ENCODE measurements around the gene TMX3.

DNA sequence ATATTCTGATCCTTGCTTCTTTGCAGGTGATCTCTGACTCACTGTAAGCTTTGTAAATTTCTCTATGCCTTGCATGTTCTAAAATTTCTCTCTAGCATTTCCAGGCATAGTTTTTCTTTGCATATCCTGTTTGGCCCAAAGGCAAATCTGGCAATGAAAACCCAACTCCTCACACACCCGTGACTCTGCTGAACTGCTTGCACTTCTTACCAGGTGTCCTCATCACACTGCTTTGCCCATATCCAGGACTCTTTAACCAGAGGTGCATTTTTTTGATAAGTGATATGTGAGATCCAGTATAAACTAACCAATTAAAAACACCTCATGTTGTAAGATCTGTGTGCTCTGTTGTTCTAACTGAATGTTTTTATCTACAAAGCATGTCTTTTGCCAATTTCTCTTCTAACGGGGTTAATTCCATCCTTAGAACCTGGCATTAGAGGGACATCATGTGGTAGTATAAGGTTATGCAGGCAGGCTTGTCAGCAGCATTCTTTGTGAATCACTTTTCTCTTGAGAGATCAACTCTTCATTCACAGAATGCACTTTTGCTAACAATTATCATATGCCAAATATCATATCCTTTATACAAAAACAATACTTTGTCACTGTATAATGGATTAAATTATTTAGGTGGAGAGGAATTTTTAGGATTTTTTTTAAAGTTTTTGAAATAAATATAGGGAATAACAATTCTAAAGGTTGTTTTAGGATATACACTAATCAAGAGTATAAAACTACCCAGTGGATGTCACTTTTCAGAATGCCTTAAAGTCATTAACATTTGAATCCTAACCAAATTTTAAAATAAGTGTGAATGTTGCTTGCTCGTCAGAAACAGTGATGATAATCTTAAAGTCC, 20.8 kb upstream of the TMX3 start:
- TF ChIP-seq, protein P1, sequence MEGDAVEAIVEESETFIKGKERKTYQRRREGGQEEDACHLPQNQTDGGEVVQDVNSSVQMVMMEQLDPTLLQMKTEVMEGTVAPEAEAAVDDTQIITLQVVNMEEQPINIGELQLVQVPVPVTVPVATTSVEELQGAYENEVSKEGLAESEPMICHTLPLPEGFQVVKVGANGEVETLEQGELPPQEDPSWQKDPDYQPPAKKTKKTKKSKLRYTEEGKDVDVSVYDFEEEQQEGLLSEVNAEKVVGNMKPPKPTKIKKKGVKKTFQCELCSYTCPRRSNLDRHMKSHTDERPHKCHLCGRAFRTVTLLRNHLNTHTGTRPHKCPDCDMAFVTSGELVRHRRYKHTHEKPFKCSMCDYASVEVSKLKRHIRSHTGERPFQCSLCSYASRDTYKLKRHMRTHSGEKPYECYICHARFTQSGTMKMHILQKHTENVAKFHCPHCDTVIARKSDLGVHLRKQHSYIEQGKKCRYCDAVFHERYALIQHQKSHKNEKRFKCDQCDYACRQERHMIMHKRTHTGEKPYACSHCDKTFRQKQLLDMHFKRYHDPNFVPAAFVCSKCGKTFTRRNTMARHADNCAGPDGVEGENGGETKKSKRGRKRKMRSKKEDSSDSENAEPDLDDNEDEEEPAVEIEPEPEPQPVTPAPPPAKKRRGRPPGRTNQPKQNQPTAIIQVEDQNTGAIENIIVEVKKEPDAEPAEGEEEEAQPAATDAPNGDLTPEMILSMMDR (IDR thresholded peaks at IDR 0.05), result peak; percentile 27 to 53
- TF ChIP-seq POLR2A (IDR thresholded peaks at IDR 0.05) (no peak), EP300 (IDR thresholded peaks at IDR 0.05) (no peak), POLR2AphosphoS5 (IDR thresholded peaks at IDR 0.05) (no peak)
